Kidney capillary endothelial cell (primary cell): ENCODE data around the gene METTL16.

ENCODE experiments used
- DNase-seq: peaks from one replicate; pipeline ENCODE4 v3.0.0-alpha.2; 2018; ENCODE audit warnings: low spot score

The METTL16 gene

GRCh38 chr17:2415081-2415480 is 96.6 kb downstream of the METTL16 start:
- no peak for DNase-seq

- no peak for DNase-seq
These were observed 97.1 kb downstream of the METTL16 start for GRCh38 chr17:2414446-2415064.

- DNase-seq = no peak
These were observed 99.1 kb downstream of the METTL16 start for GRCh38 chr17:2412561-2413021.

GRCh38 chr17:2410951-2411350 is 100.7 kb downstream of the METTL16 start:
- DNase-seq = no peak

GRCh38 chr17:2406903-2407790 is 104.5 kb downstream of the METTL16 start:
- DNase-seq = peak; percentile 97

GRCh38 chr17:2406271-2406902 is 105.3 kb downstream of the METTL16 start:
- DNase-seq = no peak

- peak; percentile 91 for DNase-seq
These were observed 106.3 kb downstream of the METTL16 start for GRCh38 chr17:2405247-2405926.

- no peak for DNase-seq
These were observed 108.6 kb downstream of the METTL16 start for GRCh38 chr17:2403044-2403443.

GRCh38 chr17:2402544-2402943 is 109.1 kb downstream of the METTL16 start:
- no peak for DNase-seq

- DNase-seq = peak; percentile 97
These were observed 110.1 kb downstream of the METTL16 start for GRCh38 chr17:2401426-2402221.

- DNase-seq = peak; percentile 89
These were observed 110.7 kb downstream of the METTL16 start, which contains the start of gene MNT for GRCh38 chr17:2400877-2401425. TSS of gene MNT (minus strand) at chr17:2401060. CDS start at chr17:2400712, 348 bp downstream.

- DNase-seq = no peak
These were observed 111.2 kb downstream of the METTL16 start for GRCh38 chr17:2400474-2400866.

- peak; percentile 89 for DNase-seq
These were observed 111.9 kb downstream of the METTL16 start for GRCh38 chr17:2399572-2400473.

- DNase-seq = peak; percentile 68
These were observed 112.8 kb downstream of the METTL16 start for GRCh38 chr17:2398655-2399571.

GRCh38 chr17:2398182-2398581 is 113.5 kb downstream of the METTL16 start:
- DNase-seq = no peak

- no peak for DNase-seq
These were observed 114.2 kb downstream of the METTL16 start for GRCh38 chr17:2397247-2398171.

GRCh38 chr17:2396568-2397246 is 115.0 kb downstream of the METTL16 start:
- DNase-seq = peak; percentile 77
